Activated CD4-positive, alpha-beta T cell treated with anti-CD3 and anti-CD28 coated beads for 4 hours (primary cell): ENCODE data around the gene CCDC196.
"Not testable (repeated sequence)": the region's sequence is repeated elsewhere in the genome, so short reads cannot be mapped to it uniquely, and the experiment has no call there.

ENCODE experiments used
- DNase-seq, 2 donors: peaks; one replicate each; pipeline ENCODE4 v3.0.0-alpha.2; 2020

The CCDC196 gene

GRCh38 chr14:66496188-66496807 lies 10.1 kb downstream of the CCDC196 start:
- no peak for DNase-seq

- DNase-seq = no peak
Measured at GRCh38 chr14:66496911-66497310, 10.7 kb downstream of the CCDC196 start.

GRCh38 chr14:66498311-66498710 lies 12.1 kb downstream of the CCDC196 start:
- no peak for DNase-seq

GRCh38 chr14:66501592-66501991 lies 15.4 kb downstream of the CCDC196 start:
- DNase-seq = no peak

- not testable (repeated sequence) for DNase-seq
Measured at GRCh38 chr14:66502836-66503235, 16.7 kb downstream of the CCDC196 start.

- DNase-seq = no peak
Measured at GRCh38 chr14:66503532-66503931, 17.4 kb downstream of the CCDC196 start.

GRCh38 chr14:66507181-66507721 lies 21.1 kb downstream of the CCDC196 start:
- DNase-seq = no peak

GRCh38 chr14:66507722-66508546 lies 21.8 kb downstream of the CCDC196 start, which contains the start of gene GPHN:
GPHN (plus strand) TSS chr14:66508147.
- peak; percentile 87 to 89 for DNase-seq

GRCh38 chr14:66508547-66508845 lies 22.3 kb downstream of the CCDC196 start:
- no peak for DNase-seq

GRCh38 chr14:66508846-66509621 lies 22.9 kb downstream of the CCDC196 start:
- DNase-seq = peak; percentile 46 to 47

GRCh38 chr14:66509874-66510273 lies 23.7 kb downstream of the CCDC196 start:
- no peak for DNase-seq

- no peak for DNase-seq
Measured at GRCh38 chr14:66511849-66512248, 25.7 kb downstream of the CCDC196 start.

- no peak for DNase-seq
Measured at GRCh38 chr14:66514213-66514612, 28.0 kb downstream of the CCDC196 start.

- no peak for DNase-seq
Measured at GRCh38 chr14:66530526-66530925, 44.4 kb downstream of the CCDC196 start.

- DNase-seq = no peak
Measured at GRCh38 chr14:66539034-66539433, 52.9 kb downstream of the CCDC196 start.

- DNase-seq = no peak
Measured at GRCh38 chr14:66540038-66540437, 53.9 kb downstream of the CCDC196 start.

- no peak for DNase-seq
Measured at GRCh38 chr14:66541627-66542026, 55.5 kb downstream of the CCDC196 start.

GRCh38 chr14:66543996-66544395 lies 57.8 kb downstream of the CCDC196 start:
- DNase-seq = no peak

- not testable (repeated sequence) for DNase-seq
Measured at GRCh38 chr14:66545191-66545590, 59.0 kb downstream of the CCDC196 start.

- not testable (repeated sequence) for DNase-seq
Measured at GRCh38 chr14:66545751-66546150, 59.6 kb downstream of the CCDC196 start.
